Suprapubic skin (tissue), 4 donors: ENCODE measurements around the gene PRORP. TPM values are rescaled to one million over a fixed set of nuclear protein-coding genes. Genes with fewer than 3 reads are reported as not detected.

ENCODE experiments used
- DNase-seq, 2 donors: peaks; one replicate each; pipeline ENCODE4 v3.0.0-alpha.2; 2019; ENCODE audit warnings: low spot score in 2 of 2
- H3K27ac ChIP-seq: fragments of 200-600 bp; sonication (generic); one replicate; pipeline ENCODE4 v1.5.1; 2019
- H3K27me3 ChIP-seq: fragments of 200-600 bp; sonication (generic); one replicate; pipeline ENCODE4 v1.5.1; 2019
- H3K36me3 ChIP-seq: fragments of 200-600 bp; sonication (generic); one replicate; pipeline ENCODE4 v1.5.1; 2019
- H3K4me1 ChIP-seq: fragments of 200-600 bp; sonication (generic); one replicate; pipeline ENCODE4 v1.5.1; 2019
- H3K4me3 ChIP-seq: fragments of 200-600 bp; sonication (generic); one replicate; pipeline ENCODE4 v1.5.1; 2019; ENCODE audit warnings: mild to moderate bottlenecking
- H3K9me3 ChIP-seq: fragments of 200-600 bp; sonication (generic); one replicate; pipeline ENCODE4 v1.5.1; 2019
- CTCF ChIP-seq, 2 donors: fragments of 200-600 bp in 1 of 2; fragments of 450-650 bp in 1 of 2; sonication (generic) in 1 of 2; IDR thresholded peaks; one replicate each; pipeline ENCODE4 v1.5.1; 2016 to 2019; ENCODE audit warnings: antibody characterized with exemption in 2 of 2, mild to moderate bottlenecking in 1 of 2, moderate library complexity in 1 of 2
- EP300 ChIP-seq: sonication (generic); formaldehyde crosslinking; IDR thresholded peaks from one replicate; pipeline ENCODE4 v1.6.1; 2017; ENCODE audit warnings: antibody characterized with exemption
- POLR2A ChIP-seq, 2 donors: fragments of 450-650 bp; IDR thresholded peaks; one replicate each; pipeline ENCODE4 v1.6.1; 2017; ENCODE audit warnings: antibody characterized with exemption in 2 of 2, mild to moderate bottlenecking in 2 of 2, moderate library complexity in 2 of 2
- POLR2AphosphoS5 ChIP-seq, 3 donors: sonication (generic); formaldehyde crosslinking; IDR thresholded peaks; one replicate each; pipeline ENCODE4 v1.6.1; 2017; ENCODE audit warnings: antibody characterized with exemption in 3 of 3
- WGBS: methylation state at CpG from one replicate; pipeline ENCODE4 v1.1.5; 2018; 5-methylcytosine and 5-hydroxymethylcytosine counted together
- total RNA-seq, 4 donors: library from RNA; depleted of rRNA; stranded (reverse); fragments of >200 nt; gene quantifications; one replicate each; pipeline ENCODE4 v1.1.0, GENCODE V29; 2016

The PRORP gene
- total RNA-seq, 4 donors from 2014 or later, result 31.6 to 45.2 (median 40.9) TPM

GRCh38 chr14:35140718-35141581, 18.6 kb downstream of the PRORP start:
- Histone ChIP-seq H3K9me3 (no peaks in the 10 kb centered on the region), H3K36me3 (peaks cover 10% of the 10 kb centered on the region), H3K27me3 (no peaks in the 10 kb centered on the region), H3K4me3 (no peak overlapping the region), H3K27ac (no peak overlapping the region), H3K4me1 (no peaks in the 10 kb centered on the region)
- no CpG with 5 or more reads among the region's 2 CpGs for WGBS
- DNase-seq, result no peak
- no peak for TF ChIP-seq POLR2A (IDR thresholded peaks at IDR 0.05)
- no peak for TF ChIP-seq EP300
- TF ChIP-seq CTCF (IDR thresholded peaks at IDR 0.05), result no peak
- no peak for TF ChIP-seq POLR2AphosphoS5 (IDR thresholded peaks at IDR 0.05)

- H3K36me3 ChIP-seq, result peaks cover 4% of the 10 kb centered on the region
- WGBS, result no CpG with 5 or more reads among the region's 1 CpG
- no peaks in the 10 kb centered on the region for H3K9me3 ChIP-seq
Measured at GRCh38 chr14:35144029-35144428, 21.7 kb downstream of the PRORP start.

GRCh38 chr14:35146711-35147149, 24.4 kb downstream of the PRORP start:
- Histone ChIP-seq H3K4me3 (no peak overlapping the region), H3K27ac (no peak overlapping the region), H3K9me3 (no peaks in the 10 kb centered on the region), H3K4me1 (no peaks in the 10 kb centered on the region), H3K27me3 (no peaks in the 10 kb centered on the region), H3K36me3 (peaks cover 4% of the 10 kb centered on the region)
- TF ChIP-seq EP300, result no peak
- no peak for TF ChIP-seq POLR2AphosphoS5 (IDR thresholded peaks at IDR 0.05)
- TF ChIP-seq POLR2A (IDR thresholded peaks at IDR 0.05), result no peak
- no peak for TF ChIP-seq CTCF (IDR thresholded peaks at IDR 0.05)
- 90% methylated on average over 5 of the region's 5 CpGs for WGBS
- DNase-seq, result no peak

More at GRCh38 chr14:35144029-35144428, 21.7 kb downstream of the PRORP start:
- TF ChIP-seq POLR2A (IDR thresholded peaks at IDR 0.05) (no peak), POLR2AphosphoS5 (IDR thresholded peaks at IDR 0.05) (no peak), CTCF (IDR thresholded peaks at IDR 0.05) (no peak), EP300 (no peak)
- no peaks in the 10 kb centered on the region for H3K27me3 ChIP-seq
- H3K27ac ChIP-seq, result no peak overlapping the region
- H3K4me1 ChIP-seq, result no peaks in the 10 kb centered on the region
- no peak overlapping the region for H3K4me3 ChIP-seq
- no peak for DNase-seq

- no peaks in the 10 kb centered on the region for H3K27me3 ChIP-seq
- DNase-seq, result no peak
- H3K27ac ChIP-seq, result no peak overlapping the region
- no peak overlapping the region for H3K4me3 ChIP-seq
- H3K4me1 ChIP-seq, result no peaks in the 10 kb centered on the region
- H3K9me3 ChIP-seq, result no peaks in the 10 kb centered on the region
- TF ChIP-seq POLR2A (IDR thresholded peaks at IDR 0.05) (no peak), EP300 (no peak), CTCF (IDR thresholded peaks at IDR 0.05) (no peak), POLR2AphosphoS5 (IDR thresholded peaks at IDR 0.05) (no peak)
- WGBS, result 93% methylated on average over 2 of the region's 2 CpGs
- H3K36me3 ChIP-seq, result no peaks in the 10 kb centered on the region
Measured at GRCh38 chr14:35147186-35147585, 24.8 kb downstream of the PRORP start.

GRCh38 chr14:35147711-35148110, 25.4 kb downstream of the PRORP start:
- Histone ChIP-seq H3K4me1 (no peaks in the 10 kb centered on the region), H3K9me3 (no peaks in the 10 kb centered on the region), H3K27ac (no peak overlapping the region), H3K4me3 (no peak overlapping the region), H3K36me3 (no peaks in the 10 kb centered on the region), H3K27me3 (no peaks in the 10 kb centered on the region)
- 91% methylated on average over 3 of the region's 3 CpGs for WGBS
- no peak for DNase-seq
- TF ChIP-seq POLR2AphosphoS5 (IDR thresholded peaks at IDR 0.05) (no peak), EP300 (no peak)
